ENCODE measurements around the gene MVB12B. TPM values are rescaled to one million over a fixed set of nuclear protein-coding genes. Genes with fewer than 3 reads are reported as not detected.

Gene MVB12B
- total RNA-seq, 4 donors from 2014 or later = 8.5 to 13.0 (median 10.5) TPM

DNA sequence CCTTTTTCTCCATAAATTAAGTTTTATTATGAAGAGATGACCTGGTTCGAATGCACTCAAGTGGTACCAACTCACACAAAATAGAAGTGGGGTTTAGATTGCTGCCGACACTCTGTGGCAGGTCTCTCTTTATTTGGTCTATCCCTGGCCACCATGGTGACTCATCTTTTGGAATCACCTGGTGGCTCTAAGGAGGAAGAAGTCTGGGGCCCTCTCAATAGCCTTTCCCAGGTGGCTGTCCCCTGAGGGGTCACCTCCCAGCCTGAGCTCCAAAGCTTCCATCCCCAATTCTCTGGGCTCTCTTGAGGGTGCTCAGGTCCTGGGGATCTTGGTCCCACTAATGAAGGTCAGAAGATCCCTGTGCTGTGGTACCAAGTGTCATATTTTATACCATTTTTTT, 136.8 kb downstream of the MVB12B start:
- TF ChIP-seq, protein P1, sequence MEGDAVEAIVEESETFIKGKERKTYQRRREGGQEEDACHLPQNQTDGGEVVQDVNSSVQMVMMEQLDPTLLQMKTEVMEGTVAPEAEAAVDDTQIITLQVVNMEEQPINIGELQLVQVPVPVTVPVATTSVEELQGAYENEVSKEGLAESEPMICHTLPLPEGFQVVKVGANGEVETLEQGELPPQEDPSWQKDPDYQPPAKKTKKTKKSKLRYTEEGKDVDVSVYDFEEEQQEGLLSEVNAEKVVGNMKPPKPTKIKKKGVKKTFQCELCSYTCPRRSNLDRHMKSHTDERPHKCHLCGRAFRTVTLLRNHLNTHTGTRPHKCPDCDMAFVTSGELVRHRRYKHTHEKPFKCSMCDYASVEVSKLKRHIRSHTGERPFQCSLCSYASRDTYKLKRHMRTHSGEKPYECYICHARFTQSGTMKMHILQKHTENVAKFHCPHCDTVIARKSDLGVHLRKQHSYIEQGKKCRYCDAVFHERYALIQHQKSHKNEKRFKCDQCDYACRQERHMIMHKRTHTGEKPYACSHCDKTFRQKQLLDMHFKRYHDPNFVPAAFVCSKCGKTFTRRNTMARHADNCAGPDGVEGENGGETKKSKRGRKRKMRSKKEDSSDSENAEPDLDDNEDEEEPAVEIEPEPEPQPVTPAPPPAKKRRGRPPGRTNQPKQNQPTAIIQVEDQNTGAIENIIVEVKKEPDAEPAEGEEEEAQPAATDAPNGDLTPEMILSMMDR (IDR thresholded peaks at IDR 0.05; ENCODE audit: low read depth) = no peak

DNA sequence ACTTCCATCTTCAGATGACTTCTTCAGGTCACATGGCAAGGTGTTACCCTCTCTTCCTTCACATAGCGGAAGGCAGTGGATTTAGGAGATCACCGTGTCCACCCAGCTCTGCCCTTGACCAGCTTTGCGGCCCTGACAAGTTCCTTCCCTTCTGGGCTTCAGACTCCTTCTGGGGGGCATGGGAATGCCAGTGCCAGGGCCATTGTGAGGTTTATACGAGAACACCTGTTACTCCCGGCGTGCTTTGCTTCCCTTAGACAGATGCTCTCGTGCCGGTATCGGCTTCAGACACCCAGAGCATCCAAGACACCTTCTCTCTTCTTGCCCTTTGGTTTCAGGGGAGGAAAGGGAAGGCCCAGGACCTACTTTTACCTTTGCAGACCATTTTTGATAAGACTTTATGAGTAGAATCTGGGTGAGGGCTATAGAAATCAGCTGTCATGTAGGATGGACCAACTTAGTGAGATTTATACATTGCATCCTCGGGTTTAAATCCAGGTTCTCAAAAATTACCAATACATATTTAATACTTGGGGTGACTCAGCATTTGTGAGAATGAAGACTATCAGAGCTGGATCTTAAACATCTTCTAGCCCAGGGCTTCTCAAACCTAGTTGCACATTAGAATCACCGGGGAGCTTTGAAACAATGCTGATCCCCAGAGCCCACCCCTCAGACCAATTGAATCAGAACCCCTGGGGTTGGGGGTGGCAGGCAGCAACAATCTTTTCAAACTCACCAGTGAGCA, 138.2 kb downstream of the MVB12B start:
- TF ChIP-seq, protein P1 (IDR thresholded peaks at IDR 0.05; ENCODE audit: low read depth) = no peak

DNA sequence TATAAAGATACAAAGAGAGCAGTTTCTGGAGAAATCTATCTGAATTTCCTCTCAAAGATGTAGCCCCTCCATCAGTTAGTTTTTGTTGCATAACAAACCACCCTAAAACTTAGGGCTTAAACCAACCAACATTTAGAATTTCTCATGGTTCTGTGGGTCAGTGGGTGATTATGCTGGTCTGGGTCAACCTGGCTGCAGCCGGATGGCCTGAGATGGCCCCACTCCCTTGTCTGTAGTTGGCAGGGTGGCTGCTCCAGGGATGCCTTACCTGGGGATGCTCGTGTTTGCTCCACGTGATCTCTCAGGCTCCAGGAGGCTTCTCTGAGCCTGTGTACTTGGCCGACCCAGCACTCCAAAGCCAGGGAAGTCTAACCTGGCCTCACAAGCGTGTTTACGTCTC, 139.3 kb downstream of the MVB12B start:
- TF ChIP-seq, protein P1 (IDR thresholded peaks at IDR 0.05; ENCODE audit: low read depth) = no peak

DNA sequence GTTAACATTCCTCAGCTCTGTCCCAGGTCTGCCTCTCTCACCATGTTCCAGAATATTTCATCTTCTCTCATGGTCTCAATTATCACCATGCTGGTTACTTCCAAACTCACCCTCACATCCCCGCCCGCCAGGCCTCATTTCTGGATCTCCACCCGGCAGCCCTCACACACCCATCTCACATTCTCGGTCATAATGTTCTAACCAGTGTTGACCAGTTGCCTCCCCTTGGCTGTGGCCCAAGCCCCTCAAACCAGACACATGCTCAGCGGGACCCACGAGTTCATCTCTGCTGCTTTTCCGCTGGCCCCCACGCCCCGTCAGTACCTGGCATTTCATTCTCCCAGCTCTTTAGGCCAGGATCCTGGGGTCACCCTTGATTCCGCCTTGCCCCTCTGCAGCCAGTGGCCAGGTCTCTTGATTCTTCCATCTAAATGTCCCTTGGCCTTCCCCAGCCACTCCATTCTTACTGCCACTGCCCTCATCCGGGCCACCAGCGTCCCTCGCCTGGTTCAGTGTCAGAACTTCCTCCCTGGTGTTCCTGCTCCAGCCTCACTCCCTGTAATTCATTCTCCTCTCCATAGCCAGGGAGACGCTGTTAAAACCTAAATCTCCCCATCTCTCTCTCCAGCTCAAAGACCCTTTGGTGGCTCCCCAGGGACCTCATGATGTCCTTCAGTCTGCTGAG, 141.7 kb downstream of the MVB12B start:
- TF ChIP-seq, protein P1 (IDR thresholded peaks at IDR 0.05; ENCODE audit: low read depth) = no peak

DNA sequence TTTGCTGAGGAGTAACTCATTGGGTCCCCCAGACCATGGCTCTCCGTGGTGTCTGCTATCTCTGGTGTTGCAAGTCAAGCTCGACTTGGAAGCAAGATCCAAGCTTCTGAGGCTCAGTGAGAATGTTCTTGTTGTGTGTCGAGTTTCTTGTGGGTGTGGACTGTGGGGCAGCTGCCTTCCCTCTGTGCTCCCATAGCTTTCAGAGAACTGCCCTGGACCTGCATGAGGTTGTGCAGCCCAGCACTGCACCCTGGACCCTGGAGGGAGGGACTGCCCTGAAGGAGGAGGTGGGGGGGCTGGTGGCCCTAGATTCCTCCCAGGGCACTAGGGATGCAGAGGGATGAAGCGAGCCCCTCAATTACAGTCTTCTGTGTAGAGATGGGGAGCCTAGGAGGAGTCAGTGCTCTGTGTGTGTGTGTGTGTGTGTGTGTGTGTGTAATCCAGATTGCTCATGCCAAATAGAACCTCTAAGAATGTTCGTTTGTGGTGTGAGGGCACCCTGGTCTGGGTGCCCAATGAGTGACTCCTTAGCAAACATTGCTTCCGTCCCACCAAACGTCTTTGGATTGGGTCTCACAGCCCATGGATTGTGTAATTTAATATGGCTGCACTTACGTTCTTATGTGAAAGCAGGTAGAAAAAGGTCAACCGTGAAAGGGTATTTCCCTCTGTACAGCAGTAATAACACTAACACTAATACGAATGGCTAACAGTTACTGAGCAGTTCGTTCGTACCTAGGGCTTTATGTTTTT, 143.8 kb downstream of the MVB12B start:
- TF ChIP-seq, protein P1 (IDR thresholded peaks at IDR 0.05; ENCODE audit: low read depth) = no peak

DNA sequence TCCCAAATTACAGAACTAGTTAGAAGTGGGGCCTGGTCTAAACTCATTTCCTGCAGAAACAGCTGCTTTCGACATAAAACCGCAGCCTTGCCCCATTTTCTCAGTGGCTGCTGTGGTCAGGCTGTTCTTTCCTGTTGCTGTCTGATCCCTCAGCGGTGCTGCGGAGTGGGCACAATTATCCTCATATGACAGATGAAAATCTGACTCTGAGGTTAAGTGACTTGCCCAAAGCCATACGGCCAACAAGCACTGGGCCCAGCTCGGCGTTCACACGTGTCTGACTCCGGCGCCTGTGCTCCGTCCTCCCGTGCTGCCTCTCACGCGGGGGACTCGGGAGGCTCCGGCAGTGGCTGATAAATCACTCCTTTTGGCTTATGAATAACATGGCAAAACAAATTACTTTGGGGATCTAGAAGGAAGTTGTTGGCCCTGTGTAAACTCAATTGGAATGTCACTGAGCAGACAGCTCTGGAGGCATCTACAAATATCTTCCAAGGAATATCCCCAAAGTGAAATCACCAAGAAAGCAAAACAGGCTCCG, 144.5 kb downstream of the MVB12B start:
- TF ChIP-seq, protein P1 (IDR thresholded peaks at IDR 0.05; ENCODE audit: low read depth) = no peak
